HG02870 (cell line): ENCODE data around the gene CCR2.
"Not testable (repeated sequence)": the region's sequence is repeated elsewhere in the genome, so short reads cannot be mapped to it uniquely, and the experiment has no call there.

Experiments
- ATAC-seq: cut with Tn5 transposase; IDR thresholded peaks from one replicate; pipeline ENCODE4 v1.9.1; 2021; ENCODE audit warnings: mild to moderate bottlenecking, moderate library complexity; ENCODE audit not compliant: unreplicated experiment

CCR2 gene

DNA sequence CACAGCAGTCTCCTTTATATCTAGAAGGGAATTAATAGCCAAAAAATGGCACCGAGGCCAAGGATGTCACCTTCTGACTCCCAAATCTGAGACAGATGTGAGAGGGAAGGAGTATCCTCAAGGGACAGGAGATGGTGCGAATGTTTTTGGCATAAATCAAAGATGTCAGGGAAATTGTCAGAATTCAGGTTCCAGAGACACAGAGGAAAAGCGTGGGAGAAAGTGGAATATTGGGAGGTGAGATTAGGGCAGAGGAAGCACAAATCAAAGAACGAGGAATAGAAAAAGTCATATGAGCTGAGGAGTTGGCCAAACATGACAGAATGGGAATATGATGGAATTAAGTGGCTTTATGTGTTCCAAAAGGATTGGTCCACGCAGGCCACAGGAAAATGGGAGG lies 46.9 kb downstream of the CCR2 start:
- no peak for ATAC-seq

DNA sequence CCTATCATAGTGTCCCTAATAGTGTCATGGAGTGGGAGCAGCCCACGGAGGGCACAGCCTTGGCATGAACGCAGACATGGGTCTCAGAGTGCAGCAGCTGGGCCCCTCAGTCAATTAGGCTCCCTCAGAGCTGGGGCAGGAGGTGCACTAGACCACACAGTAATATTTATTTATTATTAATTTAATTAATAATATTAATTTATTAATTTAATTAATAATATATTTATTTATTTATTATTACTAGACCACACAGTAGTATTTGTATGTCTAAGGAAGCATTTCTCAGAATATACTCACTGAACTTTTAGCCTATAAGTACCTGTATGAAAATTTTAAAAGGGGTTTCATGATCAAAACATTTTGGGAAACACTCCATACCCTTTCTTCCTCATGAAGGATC lies 47.7 kb downstream of the CCR2 start:
- ATAC-seq: no peak

- not testable (repeated sequence) for ATAC-seq
Measured at GRCh38 chr3:46402902-46403301, 49.0 kb downstream of the CCR2 start.

GRCh38 chr3:46405301-46406019 lies 51.5 kb downstream of the CCR2 start:
- ATAC-seq: no peak

GRCh38 chr3:46406443-46406787 lies 52.5 kb downstream of the CCR2 start:
- ATAC-seq: no peak

- ATAC-seq: no peak
Measured at GRCh38 chr3:46406788-46407611, 53.1 kb downstream of the CCR2 start, which contains the start of the genes CCR5AS and CCRL2. Gene CCR5AS, minus strand, starts transcription at chr3:46407066. Gene CCRL2, plus strand, starts transcription at chr3:46407259. Its CDS starts 821 bp downstream, at chr3:46408080.

GRCh38 chr3:46407970-46408369 lies 54.1 kb downstream of the CCR2 start:
- no peak for ATAC-seq

GRCh38 chr3:46408853-46409252 lies 54.9 kb downstream of the CCR2 start:
- no peak for ATAC-seq

DNA sequence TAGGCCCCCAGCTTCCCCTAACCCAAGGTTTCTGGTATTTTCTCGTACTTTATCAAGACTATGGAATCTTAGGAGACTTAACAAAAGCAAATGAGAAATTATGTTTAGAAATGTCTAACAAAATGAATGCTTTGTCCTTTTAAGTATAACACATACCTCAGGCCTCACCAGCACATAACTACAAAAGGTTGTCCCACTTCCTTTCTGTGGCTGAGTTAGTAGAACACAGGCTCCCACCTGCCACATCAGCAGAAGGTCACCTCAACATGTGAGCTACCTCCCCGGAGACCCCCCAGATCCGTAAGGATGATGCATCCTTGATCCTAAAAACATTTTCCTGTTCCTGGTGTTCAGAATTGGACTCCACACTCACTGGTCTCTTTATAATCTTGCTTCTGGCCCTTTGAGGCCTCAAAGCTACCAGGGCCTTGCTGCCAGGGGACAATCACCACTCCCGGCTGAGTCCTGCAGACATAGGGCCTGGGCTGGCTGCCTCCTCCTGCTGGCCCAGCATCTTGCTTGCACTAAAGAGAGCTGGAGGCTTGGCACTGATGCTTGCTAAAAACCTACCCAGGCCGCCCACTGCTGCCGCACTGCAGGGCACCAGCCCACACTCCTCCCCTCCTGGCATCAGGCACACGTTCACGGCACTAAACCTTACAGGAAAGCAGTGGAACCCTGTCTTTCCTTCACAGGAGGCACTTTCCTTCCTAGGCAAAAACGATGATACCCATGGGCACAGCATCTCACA lies 56.0 kb downstream of the CCR2 start:
- no peak for ATAC-seq
